PC-9 (cell line): ENCODE data around the gene MUSK. TPM values are rescaled to one million over a fixed set of nuclear protein-coding genes. Genes with fewer than 3 reads are reported as not detected.

Experiments used
- BruUV-seq: library from RNA; stranded (reverse); fragments of 400-500 nt; replicated peaks from 2 replicates; lab custom pipeline; 2021; lab: Mats Ljungman, UMichigan
- CTCF ChIA-PET: fragments of 300-600 bp; sonication (Branson Sonifier 250); formaldehyde crosslinking; loops from one replicate; lab custom pipeline; 2022; ENCODE audit warnings: antibody characterized with exemption; lab: Charles Lee
- POLR2A ChIA-PET: fragments of 300-600 bp; sonication (Branson Sonifier 250); formaldehyde crosslinking; loops from one replicate; lab custom pipeline; 2022; ENCODE audit warnings: antibody characterized with exemption; ENCODE audit not compliant: unreplicated experiment; lab: Charles Lee
- DNase-seq, 2 experiments: peaks; one replicate each; pipeline versions ENCODE4 v3.0.0 to v3.0.0-alpha.2; 2015 to 2022; ENCODE audit warnings: mixed read lengths in 1 of 2
- H2AFZ ChIP-seq: fragments of 200-600 bp; sonication (generic); 2 replicates; pipeline ENCODE4 v1.8.1; 2017; ENCODE audit warnings: antibody characterized with exemption
- H3F3A ChIP-seq: fragments of 200-600 bp; sonication (generic); 2 replicates; pipeline ENCODE4 v1.8.1; 2017; ENCODE audit warnings: antibody characterized with exemption, mild to moderate bottlenecking, low read depth; ENCODE audit not compliant: insufficient read depth
- H3K27ac ChIP-seq: fragments of 200-600 bp; sonication (generic); 2 replicates; pipeline ENCODE4 v1.6.1; 2016; ENCODE audit warnings: mixed run types
- H3K27me3 ChIP-seq: fragments of 200-600 bp; sonication (generic); 2 replicates; pipeline ENCODE4 v1.6.1; 2016; ENCODE audit warnings: low read depth, mixed run types; ENCODE audit not compliant: insufficient read depth
- H3K36me3 ChIP-seq: fragments of 200-600 bp; sonication (generic); 2 replicates; pipeline ENCODE4 v1.6.1; 2016; ENCODE audit warnings: low read depth, mixed run types
- H3K4me1 ChIP-seq: fragments of 200-600 bp; sonication (generic); replicated peaks from 2 replicates; pipeline ENCODE4 v1.6.1; 2016; ENCODE audit warnings: mixed run types; ENCODE audit not compliant: insufficient read depth
- H3K4me2 ChIP-seq: fragments of 200-600 bp; sonication (generic); 2 replicates; pipeline ENCODE4 v1.6.1; 2017; ENCODE audit warnings: mixed run types
- H3K4me3 ChIP-seq: fragments of 200-600 bp; sonication (generic); 2 replicates; pipeline ENCODE4 v1.6.1; 2016; ENCODE audit warnings: mixed run types
- H3K79me2 ChIP-seq: fragments of 200-600 bp; sonication (generic); 2 replicates; pipeline ENCODE4 v1.6.1; 2017; ENCODE audit warnings: low read depth, mixed run types
- H3K9me2 ChIP-seq: fragments of 200-600 bp; sonication (generic); 2 replicates; pipeline ENCODE4 v1.8.1; 2017; ENCODE audit warnings: mild to moderate bottlenecking; ENCODE audit not compliant: insufficient read depth
- H3K9me3 ChIP-seq: fragments of 200-600 bp; sonication (generic); 2 replicates; pipeline ENCODE4 v1.8.1; 2016; ENCODE audit warnings: low read depth; ENCODE audit not compliant: insufficient read depth
- H4K20me1 ChIP-seq: fragments of 200-600 bp; sonication (generic); 2 replicates; pipeline ENCODE4 v1.8.1; 2017; ENCODE audit not compliant: insufficient read depth
- EZH2 ChIP-seq: fragments of 200-600 bp; sonication (generic); IDR thresholded peaks from 2 replicates; pipeline ENCODE4 v1.8.0; 2017; ENCODE audit warnings: antibody characterized with exemption, low read depth
- intact Hi-C: fragments of 100-400 bp; cut with micrococcal nuclease; formaldehyde crosslinking; loops from one replicate; pipeline ENCODE4 v1.10.0; 2022; ENCODE audit not compliant: unreplicated experiment
- total RNA-seq: library from RNA; stranded (reverse); gene quantifications from 2 replicates; pipeline ENCODE4 v1.2.3, GENCODE V29; 2021
- TF ChIP-seq, protein P1 (sequence below): fragments of 200-600 bp; sonication (generic); conservative IDR thresholded peaks from 2 replicates; pipeline ENCODE4 v1.6.1; 2017; ENCODE audit warnings: mixed run types, antibody characterized with exemption, mild to moderate bottlenecking, moderate library complexity

MUSK gene
- total RNA-seq, 1 experiment from 2014 or later: not detected

DNA sequence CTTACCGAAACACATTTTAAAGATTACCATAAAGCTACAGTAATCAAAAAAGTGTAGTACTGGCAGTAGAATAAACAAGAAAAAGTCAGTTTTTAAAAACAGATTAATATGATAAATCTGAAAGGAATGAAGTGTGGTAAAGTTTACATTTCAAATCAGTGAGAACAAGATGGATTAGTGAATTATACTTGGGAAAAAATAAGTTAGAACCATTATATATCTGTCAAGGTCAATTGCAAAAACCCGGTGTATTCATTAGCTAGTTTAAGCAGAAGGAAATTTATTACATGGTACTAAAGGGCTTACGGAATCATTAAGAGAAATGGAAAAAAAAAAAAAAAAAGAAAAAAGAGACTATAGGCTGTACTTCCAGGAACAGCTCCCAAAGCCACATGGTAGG lies 164.3 kb downstream of the MUSK start:
- H3K4me1 ChIP-seq: peaks cover 7% of the 10 kb centered on the region; the same call in 1 of the 2 replicates
- intact Hi-C loops: loop anchor here (10.0 kb wide), 1 partner anchor 88 kb away; no protein-coding TSS in a partner anchor
- BruUV-seq: no TSS peak
- CTCF ChIA-PET: no interaction called here
- H3K4me2 ChIP-seq: no peak overlapping the region
- H3K36me3 ChIP-seq: no peaks in the 10 kb centered on the region
- H3K9me2 ChIP-seq: no peaks in the 10 kb centered on the region
- no peak overlapping the region for H3K4me3 ChIP-seq
- POLR2A ChIA-PET: no interaction called here
- no peak for DNase-seq
- no peaks in the 10 kb centered on the region for H3K79me2 ChIP-seq
- no peaks in the 10 kb centered on the region for H4K20me1 ChIP-seq
- no peaks in the 10 kb centered on the region for H3F3A ChIP-seq
- no peak overlapping the region for H2AFZ ChIP-seq
- no peaks in the 10 kb centered on the region for H3K9me3 ChIP-seq
- TF ChIP-seq, protein P1, sequence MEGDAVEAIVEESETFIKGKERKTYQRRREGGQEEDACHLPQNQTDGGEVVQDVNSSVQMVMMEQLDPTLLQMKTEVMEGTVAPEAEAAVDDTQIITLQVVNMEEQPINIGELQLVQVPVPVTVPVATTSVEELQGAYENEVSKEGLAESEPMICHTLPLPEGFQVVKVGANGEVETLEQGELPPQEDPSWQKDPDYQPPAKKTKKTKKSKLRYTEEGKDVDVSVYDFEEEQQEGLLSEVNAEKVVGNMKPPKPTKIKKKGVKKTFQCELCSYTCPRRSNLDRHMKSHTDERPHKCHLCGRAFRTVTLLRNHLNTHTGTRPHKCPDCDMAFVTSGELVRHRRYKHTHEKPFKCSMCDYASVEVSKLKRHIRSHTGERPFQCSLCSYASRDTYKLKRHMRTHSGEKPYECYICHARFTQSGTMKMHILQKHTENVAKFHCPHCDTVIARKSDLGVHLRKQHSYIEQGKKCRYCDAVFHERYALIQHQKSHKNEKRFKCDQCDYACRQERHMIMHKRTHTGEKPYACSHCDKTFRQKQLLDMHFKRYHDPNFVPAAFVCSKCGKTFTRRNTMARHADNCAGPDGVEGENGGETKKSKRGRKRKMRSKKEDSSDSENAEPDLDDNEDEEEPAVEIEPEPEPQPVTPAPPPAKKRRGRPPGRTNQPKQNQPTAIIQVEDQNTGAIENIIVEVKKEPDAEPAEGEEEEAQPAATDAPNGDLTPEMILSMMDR: no peak
- no peak for TF ChIP-seq EZH2
- H3K27ac ChIP-seq: no peak overlapping the region
- H3K27me3 ChIP-seq: no peaks in the 10 kb centered on the region

DNA sequence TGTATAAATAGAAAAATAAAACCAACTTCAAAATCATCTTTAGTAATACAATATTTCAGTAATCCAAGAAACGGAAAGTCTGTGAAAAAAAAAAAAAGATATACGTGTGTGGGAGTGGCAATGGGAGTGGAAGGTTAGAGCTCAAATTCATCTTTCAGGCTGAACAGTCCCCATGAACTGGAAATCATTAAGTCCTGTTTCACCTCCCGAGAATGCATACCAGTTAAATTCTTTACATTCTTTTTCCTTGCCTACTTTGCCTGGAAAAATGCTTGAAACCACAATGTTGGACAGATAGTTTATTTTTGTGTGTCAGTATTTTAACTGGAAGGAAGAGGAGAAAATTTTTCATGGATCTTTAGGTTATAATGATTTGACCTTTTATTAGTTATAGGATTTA lies 166.8 kb downstream of the MUSK start:
- ChIA-PET CTCF (no interaction called here), POLR2A (interaction anchor here (0.6 kb wide), 1 partner anchor 915 kb away, joined by 3 read pairs; no protein-coding TSS in a partner anchor)
- Histone ChIP-seq H3K27me3 (no peaks in the 10 kb centered on the region), H3K27ac (no peak overlapping the region), H3K4me3 (no peak overlapping the region), H3K4me1 (peaks cover 7% of the 10 kb centered on the region; the same call in 1 of the 2 replicates), H3K4me2 (no peak overlapping the region), H3K9me2 (no peaks in the 10 kb centered on the region), H3K9me3 (0 out of 2 replicates have a peak, but pooled peaks cover 3% of the 10 kb centered on the region), H4K20me1 (no peaks in the 10 kb centered on the region), H2AFZ (no peak overlapping the region), H3F3A (no peaks in the 10 kb centered on the region), H3K79me2 (no peaks in the 10 kb centered on the region), H3K36me3 (no peaks in the 10 kb centered on the region)
- BruUV-seq: no TSS peak
- intact Hi-C loops: loop anchor here (10.0 kb wide), 1 partner anchor 91 kb away; no protein-coding TSS in a partner anchor
- TF ChIP-seq, protein P1: no peak
- no peak for TF ChIP-seq EZH2
- peak in 1 of 2 experiments; percentile 52 for DNase-seq

DNA sequence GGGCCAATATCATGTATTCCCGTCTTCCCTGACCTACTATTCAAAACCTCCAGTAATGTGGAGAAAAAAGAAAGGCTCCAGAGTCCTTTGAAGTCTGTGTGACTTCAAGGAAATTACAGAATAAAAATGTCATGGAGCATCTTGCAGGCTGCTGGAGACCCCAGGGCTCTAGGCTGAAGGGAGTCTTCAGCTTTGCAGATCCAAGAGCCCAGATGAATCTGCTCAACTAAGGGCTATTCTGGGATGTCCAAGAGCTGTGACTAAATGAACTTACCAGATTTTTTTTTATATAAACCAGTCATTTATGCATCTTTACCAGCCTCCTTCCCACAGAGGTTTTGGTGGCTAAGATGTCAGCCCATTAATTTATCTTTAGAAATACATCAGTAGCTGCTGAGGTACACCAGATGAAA lies 167.3 kb downstream of the MUSK start:
- Histone ChIP-seq H3K79me2 (no peaks in the 10 kb centered on the region), H3K4me3 (no peak overlapping the region), H3K27me3 (no peaks in the 10 kb centered on the region), H2AFZ (no peak overlapping the region), H3K4me1 (peaks cover 7% of the 10 kb centered on the region; the same call in 1 of the 2 replicates), H3K4me2 (no peak overlapping the region), H3K36me3 (no peaks in the 10 kb centered on the region), H3K27ac (no peak overlapping the region), H3K9me3 (0 out of 2 replicates have a peak, but pooled peaks cover 3% of the 10 kb centered on the region), H4K20me1 (no peaks in the 10 kb centered on the region), H3K9me2 (no peaks in the 10 kb centered on the region), H3F3A (no peaks in the 10 kb centered on the region)
- no peak for DNase-seq
- BruUV-seq: no TSS peak
- intact Hi-C loops: loop anchor here (10.0 kb wide), 1 partner anchor 91 kb away; no protein-coding TSS in a partner anchor
- ChIA-PET POLR2A (no interaction called here), CTCF (no interaction called here)
- TF ChIP-seq, protein P1: no peak
- TF ChIP-seq EZH2: no peak
